Stimulated activated CD8-positive, alpha-beta memory T cell treated with anti-CD3 and anti-CD28 coated beads, Interleukin-12 subunit alpha, Interleukin-12 subunit beta, amount 100 ng/mL, for 24 hours (primary cell): ENCODE data around the gene SIRPB1.
"Not testable (repeated sequence)": the region's sequence is repeated elsewhere in the genome, so short reads cannot be mapped to it uniquely, and the experiment has no call there.

Experiments used
- DNase-seq: peaks from one replicate; pipeline ENCODE4 v3.0.0-alpha.2; 2020; ENCODE audit errors: extremely low read depth

Gene SIRPB1

DNA sequence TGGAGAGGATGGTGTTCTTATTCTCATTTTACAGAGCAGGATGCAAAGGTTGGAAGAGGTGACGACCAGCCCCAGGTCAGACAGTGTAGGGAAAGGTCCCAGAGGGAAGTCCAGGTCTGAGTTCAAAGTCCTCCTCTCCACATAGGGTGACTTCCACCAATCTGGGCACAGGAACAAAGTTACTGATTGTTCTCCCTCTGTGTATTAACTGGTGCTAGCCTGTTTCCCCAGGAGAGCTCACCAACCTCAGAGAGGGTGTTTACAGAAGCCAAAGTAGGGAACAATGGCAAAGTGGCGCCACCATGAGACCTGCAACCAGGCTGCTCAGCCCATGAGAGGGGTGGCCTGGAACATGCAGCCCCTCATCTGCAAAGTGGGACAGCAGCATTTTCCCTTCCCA, 16.8 kb upstream of the SIRPB1 start:
- no peak for DNase-seq

DNA sequence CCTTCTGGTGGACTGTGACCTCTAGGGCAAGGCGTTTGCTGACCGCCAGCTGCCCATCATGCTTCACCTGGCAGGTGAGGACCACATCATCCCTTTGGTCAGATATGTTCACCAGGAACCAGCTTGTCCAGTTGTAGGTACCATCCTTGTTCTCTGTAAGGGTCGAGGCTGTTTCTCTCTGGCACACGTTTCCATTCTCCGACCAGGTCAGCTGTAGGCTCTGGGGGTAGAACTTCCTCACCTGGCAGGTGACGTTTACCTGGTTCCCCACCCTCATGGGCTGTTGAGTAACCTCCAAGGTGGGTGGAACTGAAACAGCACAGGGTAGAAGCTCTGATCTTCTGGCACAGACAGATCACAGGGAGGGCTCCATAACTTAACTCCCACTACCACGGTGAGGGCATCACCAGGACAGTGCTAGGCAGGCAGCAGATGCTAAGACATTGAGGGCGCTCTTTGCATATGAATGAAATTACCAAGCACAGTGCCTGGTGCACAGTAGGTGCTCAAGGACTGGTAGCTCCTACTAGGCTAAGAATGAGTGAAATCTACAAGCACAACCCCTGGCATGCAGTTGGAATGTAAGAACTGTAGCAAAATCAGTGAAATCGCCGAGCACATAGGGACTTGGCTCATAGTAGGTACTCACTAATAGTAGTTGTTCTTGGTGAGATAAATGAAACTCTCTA, 15.6 kb upstream of the SIRPB1 start:
- no peak for DNase-seq

DNA sequence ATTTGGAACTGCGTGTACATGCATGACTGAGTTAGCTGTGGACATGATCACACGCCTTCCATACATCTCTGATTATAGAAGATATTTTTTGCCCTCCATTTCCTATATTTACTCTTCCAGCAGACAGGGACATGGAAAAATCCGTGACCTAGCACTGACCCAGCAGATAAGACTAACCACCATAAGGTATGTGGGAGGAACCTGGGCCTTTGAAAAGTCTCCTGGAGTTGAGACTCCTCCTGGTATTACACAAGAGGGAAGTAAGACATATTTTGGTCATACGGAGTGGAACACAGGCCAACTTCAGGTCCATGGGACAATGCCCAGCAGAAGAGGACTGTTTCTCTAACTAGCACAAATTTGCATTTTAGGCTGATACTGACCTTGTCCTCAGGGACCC, 13.7 kb upstream of the SIRPB1 start:
- DNase-seq, result no peak

DNA sequence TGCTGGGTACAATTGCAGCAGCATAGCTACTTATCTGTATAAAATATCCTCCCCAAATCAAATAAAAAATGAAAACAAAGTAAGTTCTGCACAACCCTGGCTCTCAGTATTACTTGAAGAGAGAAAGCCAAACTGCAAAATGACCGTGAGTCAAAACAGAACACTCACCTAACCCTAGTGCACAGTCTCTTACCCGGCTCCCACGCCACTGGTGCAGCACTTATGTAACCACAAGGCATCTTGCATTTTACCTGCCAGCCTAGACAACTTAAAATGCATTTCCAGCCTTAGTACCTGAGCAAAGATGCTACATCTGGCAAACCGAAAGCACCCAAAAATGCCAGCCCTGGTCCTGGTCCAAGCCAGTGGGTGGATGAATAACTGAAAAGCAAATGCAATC, 12.4 kb upstream of the SIRPB1 start:
- DNase-seq, result no peak

DNA sequence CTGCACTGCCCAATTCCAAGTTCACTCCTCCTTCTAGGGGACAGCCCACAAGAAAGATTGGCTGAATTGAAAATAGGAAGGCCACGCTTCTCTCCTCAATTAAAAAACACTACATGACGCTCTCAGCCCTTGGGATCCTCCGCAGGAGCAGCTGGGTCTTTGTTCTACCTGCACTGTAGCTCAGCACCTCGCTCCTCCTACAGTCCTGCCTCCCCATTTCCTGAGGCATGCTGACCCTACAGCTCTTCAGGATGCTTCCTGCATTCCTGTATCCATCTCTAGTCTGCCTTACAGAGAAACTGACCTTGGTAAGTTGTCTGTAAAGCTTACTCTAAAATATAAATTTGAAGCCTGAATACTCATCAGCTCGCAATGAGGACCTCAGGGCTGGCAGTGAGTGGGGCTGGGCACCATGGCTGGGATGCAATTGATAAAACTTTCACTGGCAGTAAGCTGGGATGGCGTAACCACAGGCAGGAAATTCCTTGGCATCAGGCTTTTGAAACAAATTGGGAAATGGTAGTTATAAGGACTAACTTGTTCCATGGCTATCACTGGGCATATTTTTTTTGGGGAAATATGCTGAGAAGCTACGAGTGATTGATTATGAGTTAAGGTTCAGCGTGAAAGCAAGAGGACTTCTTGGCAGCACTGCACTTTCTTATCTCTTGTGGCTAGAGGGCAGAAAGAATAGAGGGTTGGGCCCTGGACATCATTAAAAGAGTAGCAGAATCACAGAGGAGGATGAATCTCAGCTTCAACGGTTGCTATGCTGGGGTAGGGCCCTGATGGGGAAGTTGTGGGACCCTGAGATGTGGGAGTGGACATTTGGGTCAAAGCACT, 11.7 kb upstream of the SIRPB1 start:
- no peak for DNase-seq

DNA sequence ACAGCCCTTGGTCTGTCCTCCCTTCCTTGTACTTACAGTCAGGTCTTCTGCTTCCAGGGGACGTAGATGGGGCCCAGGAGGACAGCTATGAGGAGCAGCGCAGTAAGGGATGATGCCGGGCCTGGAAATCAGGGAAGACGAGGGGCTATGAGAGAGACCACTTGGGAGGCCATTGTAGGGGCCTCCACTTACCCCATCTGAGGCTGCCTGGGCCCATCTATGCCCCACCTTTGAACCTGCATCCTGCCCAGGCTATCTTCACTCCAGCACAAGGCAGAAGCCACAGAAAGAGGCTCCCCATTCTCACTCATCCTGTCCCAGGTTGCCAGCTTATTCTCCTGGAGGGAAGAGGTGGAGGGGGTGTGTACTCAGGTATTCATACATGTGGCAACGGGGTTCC, 10.4 kb upstream of the SIRPB1 start:
- DNase-seq, result no peak

DNA sequence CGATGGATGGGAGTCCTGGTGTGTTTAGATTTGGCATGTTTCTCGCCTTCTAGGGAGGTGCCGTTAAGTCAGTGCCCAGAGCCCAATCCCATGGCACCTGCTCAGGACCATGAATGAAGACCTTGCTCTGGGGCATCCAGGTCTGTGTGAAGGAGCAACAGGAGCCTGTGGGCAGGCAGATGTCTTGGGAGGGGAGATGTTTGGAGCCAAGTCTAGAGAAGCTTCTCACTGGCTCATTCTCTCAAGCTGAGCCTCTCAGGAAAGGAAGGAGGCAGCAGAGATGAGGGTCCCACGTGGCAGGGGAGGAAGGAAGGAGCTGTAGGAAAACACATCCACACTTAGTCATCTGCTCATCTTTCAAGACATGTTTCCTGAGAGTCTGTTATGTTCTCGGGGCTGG, 9.5 kb upstream of the SIRPB1 start:
- DNase-seq, result no peak

DNA sequence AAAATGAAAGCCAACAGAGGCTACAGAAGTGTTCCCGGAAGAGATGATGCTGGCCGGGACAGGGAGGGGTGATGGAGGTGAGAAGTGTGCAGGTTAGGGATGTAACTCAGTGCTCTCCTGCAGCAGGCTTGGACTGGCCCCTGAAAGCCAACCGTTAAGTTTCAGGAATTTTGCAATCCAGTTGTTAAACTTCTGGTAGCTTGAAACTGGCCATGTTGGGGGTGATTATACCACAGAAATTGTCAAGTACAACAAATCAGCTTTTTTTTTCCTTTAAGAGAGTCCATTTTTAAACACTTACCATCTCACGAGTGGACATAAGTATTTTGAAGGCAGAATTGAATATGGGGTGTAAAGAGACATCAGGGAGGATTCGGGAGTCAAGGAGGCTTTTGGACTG, 8.8 kb upstream of the SIRPB1 start:
- DNase-seq, result no peak

DNA sequence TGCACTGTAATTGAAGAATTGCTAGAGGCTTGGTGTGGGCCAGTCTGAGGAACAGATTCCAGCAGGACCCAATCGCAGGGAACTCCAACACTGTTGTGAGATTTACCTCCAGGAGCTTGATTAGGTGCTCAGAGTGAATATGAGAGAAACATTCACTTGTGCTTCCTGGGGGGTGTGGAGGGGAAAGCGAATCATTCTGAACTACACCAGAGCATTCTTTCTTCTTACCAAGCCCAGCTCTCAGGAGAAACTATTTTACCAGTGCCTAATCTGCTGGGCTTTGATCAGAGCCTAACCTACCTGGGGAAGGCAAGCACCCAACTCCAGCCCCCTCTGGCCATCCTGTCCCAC, 7.4 kb upstream of the SIRPB1 start:
- no peak for DNase-seq

DNA sequence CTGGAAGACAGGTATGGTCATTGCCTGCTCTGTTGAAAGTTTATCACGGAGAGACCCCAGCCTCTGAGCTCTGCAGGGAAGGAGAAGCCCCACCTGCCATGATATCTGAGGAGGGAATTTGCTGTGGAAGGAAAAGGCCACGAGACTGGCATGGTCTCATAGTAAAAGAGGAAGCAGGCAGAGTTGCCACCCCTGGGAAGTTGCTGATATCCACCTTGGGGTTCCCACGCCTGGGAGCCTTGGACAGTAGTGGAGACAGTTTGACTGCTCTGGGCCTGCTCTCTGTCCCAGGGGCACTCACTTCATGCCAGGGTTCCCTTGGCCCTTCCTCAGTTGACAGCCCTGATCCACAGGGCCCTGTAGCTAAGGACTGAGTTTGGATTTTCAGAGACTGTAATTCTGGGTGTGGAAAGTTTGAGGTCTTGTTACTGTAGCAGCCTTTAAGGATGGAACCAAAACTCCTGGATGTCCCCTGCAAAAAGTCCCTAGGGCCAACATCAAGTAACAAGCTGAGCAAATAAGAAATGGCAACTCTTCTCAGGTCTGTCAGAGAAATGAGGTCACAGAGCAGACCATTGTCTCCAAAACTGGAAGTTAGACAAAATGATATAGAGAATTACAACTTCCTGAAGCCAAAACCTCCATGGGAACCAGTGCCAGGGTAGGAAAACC, 6.9 kb upstream of the SIRPB1 start:
- DNase-seq, result no peak

DNA sequence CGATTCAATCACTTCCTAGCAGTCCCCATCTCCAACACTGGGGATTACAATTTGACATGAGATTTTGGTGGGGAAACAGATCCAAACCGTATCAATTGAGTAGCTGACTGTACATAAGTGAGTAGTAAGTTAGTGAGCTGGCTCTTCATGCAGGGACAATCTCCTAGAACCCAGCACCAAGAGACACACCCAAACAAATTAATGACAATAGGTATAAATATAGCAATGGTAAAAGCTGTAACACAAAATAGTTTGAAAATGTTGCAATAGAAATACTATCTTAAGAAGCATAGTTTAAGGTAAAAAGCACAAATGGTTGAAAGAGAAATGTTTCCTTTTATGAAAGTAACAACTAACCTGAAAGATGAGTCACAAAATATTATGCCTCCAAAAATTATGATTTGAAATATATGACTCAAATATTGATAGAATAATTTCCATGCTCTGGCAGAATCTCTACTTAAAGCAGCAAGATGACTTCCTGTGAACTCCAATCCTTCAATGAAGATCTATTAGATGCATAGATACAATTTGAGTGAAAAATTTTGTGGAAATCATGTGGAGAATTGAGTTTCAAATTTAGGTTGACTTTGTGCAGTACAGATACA, 5.4 kb upstream of the SIRPB1 start:
- DNase-seq, result no peak

DNA sequence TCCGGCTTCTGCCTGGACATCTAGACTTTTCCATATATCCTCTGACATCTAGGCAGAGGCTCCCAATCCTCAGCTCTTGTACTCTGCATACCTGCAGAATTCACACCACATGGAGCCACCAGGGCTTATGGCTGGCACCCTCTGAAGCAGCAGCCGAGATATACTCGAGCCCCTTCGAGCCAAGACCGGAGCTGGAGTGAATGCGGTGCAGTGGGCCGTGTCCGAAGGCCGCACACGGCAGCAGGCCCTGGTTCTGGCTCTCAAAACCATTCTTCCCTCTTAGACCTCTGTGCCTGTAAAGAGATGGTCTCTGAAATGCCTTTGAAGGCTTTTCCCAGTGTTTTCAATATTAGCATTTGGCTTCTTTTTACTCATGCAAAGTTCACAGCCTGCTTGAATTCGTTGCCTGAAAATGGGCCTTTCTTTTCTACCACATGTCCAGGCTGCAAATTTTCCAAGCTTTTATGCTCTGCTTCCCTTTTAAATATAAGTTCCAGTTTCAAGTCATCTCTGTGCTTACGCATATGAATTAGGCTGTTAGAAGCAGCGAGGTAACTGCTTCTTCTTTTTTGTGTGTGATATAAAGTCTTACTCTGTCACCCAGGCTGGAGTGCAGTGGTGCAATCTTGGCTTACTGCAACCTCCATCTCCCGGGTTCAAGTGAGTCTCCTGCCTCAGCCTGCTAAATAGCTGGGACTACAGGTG, 3.8 kb upstream of the SIRPB1 start:
- DNase-seq, result no peak

DNA sequence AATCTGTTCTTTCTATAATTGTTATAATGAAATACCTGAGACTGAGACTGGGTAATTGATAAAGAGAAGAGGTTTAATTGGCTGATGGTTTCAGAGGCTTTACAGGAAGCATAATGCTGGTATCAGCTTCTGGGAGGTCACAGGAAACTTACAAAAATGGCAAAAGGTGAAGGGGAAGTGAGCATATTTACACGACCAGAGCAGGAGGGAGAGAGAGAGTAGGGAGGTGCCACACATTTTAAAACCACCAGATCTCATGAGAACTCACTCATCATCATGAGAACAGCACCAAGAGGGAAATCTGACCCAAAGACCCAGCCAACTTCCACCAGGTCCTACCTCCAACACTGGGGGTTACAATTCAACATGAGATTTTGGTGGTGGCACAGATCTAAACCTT, 2.6 kb upstream of the SIRPB1 start:
- DNase-seq, result no peak

DNA sequence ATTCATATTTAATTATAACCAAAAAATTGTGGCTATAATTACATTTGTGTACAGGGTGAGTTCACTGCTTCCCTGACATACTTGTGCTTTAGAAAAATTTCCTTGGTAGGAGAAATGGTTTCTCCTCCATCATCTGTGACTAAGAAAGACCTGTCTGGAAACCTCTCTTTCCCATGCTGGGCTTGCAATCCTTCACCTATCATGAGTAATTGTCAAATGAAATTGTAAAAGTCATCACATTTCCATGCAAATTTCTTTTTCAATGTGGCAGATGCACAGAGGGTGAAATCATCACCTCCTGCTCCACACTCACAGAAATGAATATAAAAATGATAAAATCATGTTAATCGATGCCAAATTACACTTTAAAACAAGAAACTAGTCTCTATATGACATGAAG, 1.5 kb upstream of the SIRPB1 start:
- no peak for DNase-seq

DNA sequence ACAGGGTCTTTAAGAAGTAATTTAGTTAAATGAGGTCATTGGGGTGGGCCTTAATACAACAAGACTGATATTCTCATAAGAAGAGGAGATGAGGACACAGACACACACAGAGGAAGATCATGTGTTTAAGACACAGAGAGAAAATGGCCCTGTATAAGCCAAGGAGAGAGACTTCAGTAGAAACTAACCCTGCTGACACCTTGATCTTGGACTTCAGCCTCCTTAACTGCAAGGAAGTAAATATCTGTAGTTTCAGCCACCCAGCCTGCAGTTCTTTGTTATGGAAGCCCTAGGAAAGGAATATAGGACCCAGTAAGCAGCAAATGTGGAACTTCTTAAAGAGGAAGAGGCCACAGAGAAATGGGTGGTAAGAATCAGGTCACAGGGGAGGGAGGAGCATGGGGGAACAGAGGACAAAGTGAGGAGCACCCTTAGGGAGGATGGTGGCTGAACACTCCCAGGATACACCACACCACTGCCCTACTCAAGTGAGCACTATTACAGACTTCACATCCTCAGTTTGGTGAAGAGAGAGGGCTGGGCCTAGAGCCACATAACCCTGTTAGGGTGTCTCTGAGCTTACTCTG, 762 bp downstream of the SIRPB1 start:
- DNase-seq, result no peak

DNA sequence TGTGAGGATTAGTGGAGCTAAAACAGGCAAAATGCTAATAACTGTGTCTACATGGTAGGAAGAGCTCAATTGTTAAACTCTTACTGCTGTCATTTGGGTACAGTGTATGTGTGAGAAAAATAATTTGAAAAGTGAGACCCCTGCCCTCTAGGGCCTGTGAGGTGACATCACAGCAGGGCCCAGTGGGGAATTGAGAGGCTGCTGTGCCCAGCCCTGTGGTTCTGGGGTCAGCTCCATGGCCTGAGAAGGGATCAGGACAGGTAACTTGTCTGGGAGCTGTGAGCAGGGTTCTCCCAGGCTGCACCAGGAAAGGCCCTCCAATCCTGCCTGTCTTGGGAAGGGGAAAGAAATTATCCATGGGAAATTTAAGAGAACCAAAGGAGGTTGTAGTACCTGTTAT, 1.3 kb downstream of the SIRPB1 start:
- DNase-seq, result no peak

DNA sequence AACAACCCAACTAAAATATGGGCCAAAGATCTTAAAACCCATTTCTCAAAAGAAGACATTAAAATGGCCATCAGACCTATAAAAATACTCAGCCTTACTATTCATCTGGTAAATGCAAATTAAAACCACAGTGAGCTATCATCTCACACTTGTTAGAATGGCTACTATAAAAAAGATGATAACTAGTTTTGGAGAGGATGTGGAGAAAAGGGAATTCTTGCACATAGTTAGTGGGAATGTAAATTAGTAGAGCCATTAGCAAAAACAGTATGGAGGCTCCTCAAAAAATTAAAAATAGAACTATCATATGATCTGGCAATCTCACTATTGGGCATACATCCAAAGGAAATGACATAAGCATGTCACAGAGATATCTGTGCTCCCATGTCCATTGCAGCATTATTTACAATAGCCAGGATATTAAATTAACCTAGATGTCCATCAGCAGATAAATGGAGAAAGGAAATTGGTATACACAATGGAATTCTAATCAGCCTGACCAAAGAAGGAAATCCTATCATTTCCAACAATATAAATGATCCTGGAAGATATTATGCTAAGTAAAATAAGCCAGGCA, 2.9 kb downstream of the SIRPB1 start:
- no peak for DNase-seq

DNA sequence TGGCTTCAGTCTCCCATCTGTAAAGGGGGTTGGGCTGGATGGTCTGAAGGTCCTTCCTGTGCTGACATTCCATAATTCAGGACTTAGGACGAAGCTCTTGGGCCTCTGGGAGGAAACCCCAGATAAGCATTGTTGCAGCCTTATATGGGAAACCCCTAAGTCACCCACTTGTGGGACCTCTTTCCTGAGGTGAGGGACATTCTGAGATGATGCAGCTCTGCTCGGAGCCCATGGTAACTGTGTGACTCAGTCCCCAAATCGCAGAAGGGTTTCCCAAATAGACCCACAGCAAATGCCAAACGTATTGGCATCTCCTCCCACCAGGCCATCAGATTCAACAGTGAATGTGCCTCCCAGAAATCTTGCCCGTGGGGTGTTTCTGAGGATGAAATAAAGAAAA, 9.4 kb downstream of the SIRPB1 start:
- not testable (repeated sequence) for DNase-seq

DNA sequence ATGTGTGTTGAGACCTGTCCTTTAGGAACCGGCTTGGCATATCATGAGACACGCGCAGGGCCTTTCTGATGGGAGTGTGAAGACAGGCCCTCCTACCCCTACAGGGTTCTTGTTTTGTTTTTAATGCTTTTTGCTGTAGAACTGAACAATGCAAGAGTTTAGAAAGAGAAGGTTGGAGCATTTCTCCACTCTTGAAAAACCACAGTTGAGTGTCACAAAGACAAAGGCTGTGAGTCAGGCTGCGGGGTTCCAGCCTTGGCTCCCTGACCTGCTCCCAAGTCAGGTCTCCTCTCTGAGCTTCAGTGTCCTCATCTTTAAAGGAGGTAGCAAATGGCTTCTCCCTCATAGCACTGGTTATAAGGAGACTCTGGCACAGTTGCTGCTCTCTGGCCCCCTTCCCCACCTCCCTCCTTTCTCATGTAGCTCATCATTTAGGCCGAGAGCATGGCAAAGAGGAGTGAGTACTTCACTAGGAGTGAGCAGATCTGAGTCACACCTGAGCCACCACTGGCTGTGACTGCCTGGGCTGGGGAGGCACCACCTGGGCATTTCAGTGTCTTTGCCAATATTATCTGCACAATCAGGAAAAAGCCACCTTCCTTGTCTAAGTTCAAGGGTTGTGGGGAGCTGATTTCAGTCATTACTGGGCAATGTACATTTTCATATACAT, 11.0 kb downstream of the SIRPB1 start:
- not testable (repeated sequence) for DNase-seq

DNA sequence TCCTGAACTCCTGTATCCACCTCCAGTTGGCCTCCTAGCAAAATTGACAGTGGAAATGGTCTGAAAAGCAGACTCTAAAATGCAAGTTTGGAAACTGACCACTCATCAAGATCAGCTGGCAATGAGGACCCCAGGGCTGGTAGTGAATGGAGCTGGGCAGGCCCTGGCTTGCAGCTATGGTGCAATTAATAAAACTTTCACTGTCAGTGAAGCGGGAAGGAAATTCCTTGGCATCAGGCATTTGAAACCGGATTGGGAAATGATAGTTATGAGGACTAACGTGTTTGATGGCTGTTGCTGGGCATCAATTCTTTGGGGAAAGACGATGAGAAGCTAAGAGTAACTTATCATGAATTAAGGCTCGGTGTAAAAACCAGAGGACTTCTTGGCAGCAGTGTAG, 19.1 kb downstream of the SIRPB1 start:
- DNase-seq, result no peak

DNA sequence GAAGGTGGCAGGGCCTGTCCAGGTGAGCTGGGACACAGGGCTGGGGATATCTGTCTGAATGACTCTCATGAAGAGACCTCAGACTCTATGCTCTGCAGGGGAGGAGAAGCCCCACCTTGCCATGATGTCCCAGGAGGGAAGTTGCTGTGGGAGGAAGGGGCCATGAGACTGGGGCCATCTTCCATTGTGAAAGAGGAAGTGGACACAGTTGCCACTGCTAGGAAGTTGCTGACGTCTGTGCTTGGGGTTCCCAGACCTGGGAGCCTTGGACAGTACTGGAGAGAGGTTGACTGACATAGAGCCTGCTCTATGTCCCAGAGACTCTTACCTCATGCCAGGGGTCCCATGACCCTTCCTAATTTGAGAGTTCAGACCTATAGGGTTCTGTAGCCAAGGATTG, 24.5 kb downstream of the SIRPB1 start:
- no peak for DNase-seq
